ENCODE data around the gene F2RL3.

Gene F2RL3

GRCh38 chr19:16895467-16896145 lies 6.8 kb downstream of the F2RL3 start:
- FAIRE-seq: no peak

GRCh38 chr19:16896146-16897028 lies 7.6 kb downstream of the F2RL3 start:
- FAIRE-seq: no peak

GRCh38 chr19:16897029-16897855 lies 8.4 kb downstream of the F2RL3 start:
- no peak for FAIRE-seq

GRCh38 chr19:16897856-16898161 lies 9.0 kb downstream of the F2RL3 start:
- FAIRE-seq: no peak

GRCh38 chr19:16898361-16899015 lies 9.7 kb downstream of the F2RL3 start:
- FAIRE-seq: no peak

- FAIRE-seq: no peak
Observed at GRCh38 chr19:16899566-16900075, 10.8 kb downstream of the F2RL3 start.

GRCh38 chr19:16901491-16902175 lies 12.8 kb downstream of the F2RL3 start:
- no peak for FAIRE-seq

GRCh38 chr19:16902545-16902944 lies 13.7 kb downstream of the F2RL3 start:
- FAIRE-seq: no peak

GRCh38 chr19:16903347-16903746 lies 14.5 kb downstream of the F2RL3 start:
- no peak for FAIRE-seq

- no peak for FAIRE-seq
Observed at GRCh38 chr19:16904599-16904998, 15.8 kb downstream of the F2RL3 start.

- no peak for FAIRE-seq
Observed at GRCh38 chr19:16908759-16909158, 20.0 kb downstream of the F2RL3 start.

- no peak for FAIRE-seq
Observed at GRCh38 chr19:16911046-16911445, 22.2 kb downstream of the F2RL3 start.

GRCh38 chr19:16912780-16913179 lies 24.0 kb downstream of the F2RL3 start:
- FAIRE-seq: no peak

GRCh38 chr19:16914421-16914820 lies 25.6 kb downstream of the F2RL3 start:
- no peak for FAIRE-seq

GRCh38 chr19:16915135-16915534 lies 26.3 kb downstream of the F2RL3 start:
- no peak for FAIRE-seq

GRCh38 chr19:16915734-16916133 lies 26.9 kb downstream of the F2RL3 start:
- FAIRE-seq: no peak

- FAIRE-seq: no peak
Observed at GRCh38 chr19:16917401-16917800, 28.6 kb downstream of the F2RL3 start.

- FAIRE-seq: no peak
Observed at GRCh38 chr19:16919496-16919895, 30.7 kb downstream of the F2RL3 start.

GRCh38 chr19:16920816-16921529 lies 32.2 kb downstream of the F2RL3 start:
- no peak for FAIRE-seq

- FAIRE-seq: no peak
Observed at GRCh38 chr19:16921766-16922591, 33.2 kb downstream of the F2RL3 start.

- FAIRE-seq: no peak
Observed at GRCh38 chr19:16922592-16922934, 33.8 kb downstream of the F2RL3 start.
